ENCODE measurements around the gene ACSL3.
"Not testable (repeated sequence)": the region's sequence is repeated elsewhere in the genome, so short reads cannot be mapped to it uniquely, and the experiment has no call there.

ACSL3 gene

DNA sequence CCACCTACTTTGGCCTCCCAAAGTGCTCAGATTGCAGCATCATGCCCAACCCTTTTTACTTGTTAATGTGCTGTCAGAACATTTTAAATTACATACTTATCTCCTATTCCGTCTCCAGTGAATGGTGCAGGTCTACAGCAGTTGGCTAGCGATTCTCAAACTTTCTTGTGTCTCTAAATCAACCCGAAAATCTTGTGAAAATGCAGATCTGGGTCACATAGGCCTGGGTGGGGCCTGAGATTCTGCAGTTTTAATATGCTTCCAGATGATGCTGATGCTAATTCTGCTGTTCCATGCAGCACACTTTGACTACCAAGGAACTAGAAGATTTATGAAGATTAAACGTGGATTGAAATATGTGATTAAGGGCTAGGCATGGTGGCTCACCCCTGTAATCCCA lies 14.8 kb upstream of the ACSL3 start:
- Histone ChIP-seq H3K9me3 (ENCODE audit: low read length) (no peaks in the 10 kb centered on the region), H3K4me1 (ENCODE audit: insufficient read depth, low read length, severe bottlenecking) (no peaks in the 10 kb centered on the region), H3K27ac (ENCODE audit: low read depth, low read length, poor library complexity, severe bottlenecking) (no peak overlapping the region)

DNA sequence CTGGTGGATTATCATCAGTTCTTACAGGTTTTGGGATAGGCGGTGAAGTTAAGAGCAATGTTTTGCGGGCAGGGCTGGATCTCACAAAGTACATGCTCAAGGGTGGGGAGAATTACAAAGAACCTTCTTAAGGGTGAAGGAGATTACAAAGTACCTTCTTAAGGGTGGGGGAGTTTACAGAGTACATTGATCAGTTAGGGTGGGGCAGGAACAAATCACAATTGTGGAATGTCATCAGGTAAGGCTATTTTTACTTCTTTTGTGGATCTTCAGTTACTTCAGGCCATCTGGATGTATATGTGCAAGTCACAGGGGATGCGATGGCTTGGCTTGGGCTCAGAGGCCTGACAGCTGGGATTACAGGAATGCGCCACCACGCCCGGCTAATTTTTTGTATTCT lies 12.8 kb upstream of the ACSL3 start:
- not testable (repeated sequence) for H3K4me3 ChIP-seq (ENCODE audit: low read depth, low read length, poor library complexity, severe bottlenecking); H3K79me2 ChIP-seq (ENCODE audit: insufficient read depth, low read length); H3K9me3 ChIP-seq (ENCODE audit: low read length); H3K27me3 ChIP-seq (ENCODE audit: insufficient read depth, low read length); H3K4me1 ChIP-seq (ENCODE audit: insufficient read depth, low read length, severe bottlenecking); H3F3A ChIP-seq (ENCODE audit: insufficient read depth, low read length); H3K9me2 ChIP-seq (ENCODE audit: low read depth, low read length); H4K20me1 ChIP-seq (ENCODE audit: insufficient read depth, low read length); H3K9ac ChIP-seq (ENCODE audit: low read length); H3K4me2 ChIP-seq (ENCODE audit: low read length); H3K27ac ChIP-seq (ENCODE audit: low read depth, low read length, poor library complexity, severe bottlenecking); H3K36me3 ChIP-seq (ENCODE audit: insufficient read depth, low read length); H2AFZ ChIP-seq (ENCODE audit: low read length)

More for the DNA sequence above, 14.8 kb upstream of the ACSL3 start:
- Histone ChIP-seq H3K4me2 (ENCODE audit: low read length) (no peak overlapping the region), H3F3A (ENCODE audit: insufficient read depth, low read length) (no peaks in the 10 kb centered on the region), H3K4me3 (ENCODE audit: low read depth, low read length, poor library complexity, severe bottlenecking) (no peak overlapping the region), H3K79me2 (ENCODE audit: insufficient read depth, low read length) (no peaks in the 10 kb centered on the region), H2AFZ (ENCODE audit: low read length) (no peak overlapping the region), H3K9ac (ENCODE audit: low read length) (no peak overlapping the region), H3K9me2 (ENCODE audit: low read depth, low read length) (no peaks in the 10 kb centered on the region), H4K20me1 (ENCODE audit: insufficient read depth, low read length) (no peaks in the 10 kb centered on the region), H3K36me3 (ENCODE audit: insufficient read depth, low read length) (no peaks in the 10 kb centered on the region), H3K27me3 (ENCODE audit: insufficient read depth, low read length) (no peaks in the 10 kb centered on the region)
- TF ChIP-seq CTCF (IDR thresholded peaks at IDR 0.05; ENCODE audit: low read length) (no peak), EZH2 (IDR thresholded peaks at IDR 0.05; ENCODE audit: borderline replicate concordance, low read length) (no peak)

- no peaks in the 10 kb centered on the region for H3K36me3 ChIP-seq (ENCODE audit: insufficient read depth, low read length)
- no peaks in the 10 kb centered on the region for H3F3A ChIP-seq (ENCODE audit: insufficient read depth, low read length)
- H3K4me1 ChIP-seq (ENCODE audit: insufficient read depth, low read length, severe bottlenecking): no peaks in the 10 kb centered on the region
- H3K9ac ChIP-seq (ENCODE audit: low read length): no peak overlapping the region
- H3K79me2 ChIP-seq (ENCODE audit: insufficient read depth, low read length): no peaks in the 10 kb centered on the region
- H2AFZ ChIP-seq (ENCODE audit: low read length): no peak overlapping the region
- no peak overlapping the region for H3K4me2 ChIP-seq (ENCODE audit: low read length)
- H3K9me3 ChIP-seq (ENCODE audit: low read length): no peaks in the 10 kb centered on the region
- no peaks in the 10 kb centered on the region for H3K9me2 ChIP-seq (ENCODE audit: low read depth, low read length)
- H3K4me3 ChIP-seq (ENCODE audit: low read depth, low read length, poor library complexity, severe bottlenecking): no peak overlapping the region
- H3K27me3 ChIP-seq (ENCODE audit: insufficient read depth, low read length): no peaks in the 10 kb centered on the region
- H3K27ac ChIP-seq (ENCODE audit: low read depth, low read length, poor library complexity, severe bottlenecking): no peak overlapping the region
- no peaks in the 10 kb centered on the region for H4K20me1 ChIP-seq (ENCODE audit: insufficient read depth, low read length)
- no peak for TF ChIP-seq EZH2 (IDR thresholded peaks at IDR 0.05; ENCODE audit: borderline replicate concordance, low read length)
- no peak for TF ChIP-seq CTCF (IDR thresholded peaks at IDR 0.05; ENCODE audit: low read length)
Measured at GRCh38 chr2:222848862-222849261, 12.0 kb upstream of the ACSL3 start.

- Histone ChIP-seq H3K4me2 (ENCODE audit: low read length) (no peak overlapping the region), H3K36me3 (ENCODE audit: insufficient read depth, low read length) (no peaks in the 10 kb centered on the region; the same call in 1 of the 2 replicates), H3K4me1 (ENCODE audit: insufficient read depth, low read length, severe bottlenecking) (no peaks in the 10 kb centered on the region), H3K9me3 (ENCODE audit: low read length) (no peaks in the 10 kb centered on the region), H3K9me2 (ENCODE audit: low read depth, low read length) (no peaks in the 10 kb centered on the region), H3F3A (ENCODE audit: insufficient read depth, low read length) (no peaks in the 10 kb centered on the region), H3K79me2 (ENCODE audit: insufficient read depth, low read length) (no peaks in the 10 kb centered on the region), H3K27me3 (ENCODE audit: insufficient read depth, low read length) (no peaks in the 10 kb centered on the region), H2AFZ (ENCODE audit: low read length) (no peak overlapping the region), H4K20me1 (ENCODE audit: insufficient read depth, low read length) (no peaks in the 10 kb centered on the region), H3K27ac (ENCODE audit: low read depth, low read length, poor library complexity, severe bottlenecking) (no peak overlapping the region), H3K4me3 (ENCODE audit: low read depth, low read length, poor library complexity, severe bottlenecking) (no peak overlapping the region), H3K9ac (ENCODE audit: low read length) (no peak overlapping the region)
- no peak for TF ChIP-seq CTCF (IDR thresholded peaks at IDR 0.05; ENCODE audit: low read length)
Measured at GRCh38 chr2:222851956-222852617, 8.7 kb upstream of the ACSL3 start.
